SK-N-SH (cell line): Measurements from ENCODE around the gene ARHGEF40. TPM values are rescaled to one million over a fixed set of nuclear protein-coding genes. Genes with fewer than 3 reads are reported as not detected.

Experiments
- CTCF ChIP-seq: fragments of 200-600 bp; sonication (generic); IDR thresholded peaks from 2 replicates; pipeline ENCODE4 v1.6.1; 2017; ENCODE audit warnings: antibody characterized with exemption, mild to moderate bottlenecking, moderate library complexity
- EP300 ChIP-seq, 2 experiments: IDR thresholded peaks; 2 replicates each; pipeline versions ENCODE4 v1.4.0 to v1.6.1; 2012; ENCODE audit warnings: borderline replicate concordance in 1 of 2, low read depth in 1 of 2, low read length in 1 of 2
- EZH2phosphoT487 ChIP-seq: fragments of 200-600 bp; sonication (generic); IDR thresholded peaks from 2 replicates; pipeline ENCODE4 v1.6.1; 2017; ENCODE audit warnings: low read depth, mixed run types, mild to moderate bottlenecking, antibody characterized with exemption, moderate library complexity, borderline replicate concordance
- FOSL2 ChIP-seq: IDR thresholded peaks from 2 replicates; pipeline ENCODE4 v1.4.0; 2012; ENCODE audit warnings: low read depth, mild to moderate bottlenecking, moderate library complexity, borderline replicate concordance
- FOXM1 ChIP-seq: IDR thresholded peaks from 2 replicates; pipeline ENCODE4 v1.4.0; 2012; ENCODE audit warnings: low read depth, mild to moderate bottlenecking
- GABPA ChIP-seq: IDR thresholded peaks from 2 replicates; pipeline ENCODE4 v1.4.0; 2012; ENCODE audit warnings: low read depth, mild to moderate bottlenecking
- GATA2 ChIP-seq: sonication (generic); formaldehyde crosslinking; IDR thresholded peaks from 2 replicates; pipeline ENCODE4 v1.5.0; 2020; ENCODE audit warnings: mild to moderate bottlenecking, missing genetic modification reagents
- PBX3 ChIP-seq: IDR thresholded peaks from 2 replicates; pipeline ENCODE4; 2012
- POLR2AphosphoS5 ChIP-seq: IDR thresholded peaks from 2 replicates; pipeline ENCODE4 v1.6.1; 2012; ENCODE audit warnings: low read depth, low read length
- RAD21 ChIP-seq: IDR thresholded peaks from 2 replicates; pipeline ENCODE4 v1.6.1; 2012; ENCODE audit warnings: mild to moderate bottlenecking, low read length
- RCOR1 ChIP-seq: fragments of 150-350 bp; IDR thresholded peaks from 2 replicates; pipeline ENCODE4 v1.6.1; 2017; ENCODE audit warnings: antibody characterized with exemption, low read length
- REST ChIP-seq: IDR thresholded peaks from 2 replicates; pipeline ENCODE4 v1.6.1; 2012; ENCODE audit warnings: mild to moderate bottlenecking, low read depth, low read length, moderate library complexity
- SIN3A ChIP-seq: IDR thresholded peaks from 2 replicates; pipeline ENCODE4 v1.6.1; 2012; ENCODE audit warnings: low read depth, mild to moderate bottlenecking, low read length, moderate library complexity, borderline replicate concordance
- SMC3 ChIP-seq: IDR thresholded peaks from 2 replicates; pipeline ENCODE4 v1.6.1; 2012; ENCODE audit warnings: low read depth, low read length, improper control_type of control experiment
- TAF1 ChIP-seq: IDR thresholded peaks from 2 replicates; pipeline ENCODE4 v1.6.1; 2012; ENCODE audit warnings: low read depth, mild to moderate bottlenecking, low read length, moderate library complexity, borderline replicate concordance
- TCF12 ChIP-seq: IDR thresholded peaks from 2 replicates; pipeline ENCODE4 v1.4.0; 2012
- YY1 ChIP-seq: IDR thresholded peaks from 2 replicates; pipeline ENCODE4 v1.4.0; 2012; ENCODE audit warnings: low read depth, mild to moderate bottlenecking
- ZBTB33 ChIP-seq: IDR thresholded peaks from 2 replicates; pipeline ENCODE4 v1.4.0; 2012; ENCODE audit warnings: low read depth, borderline replicate concordance
- polyA plus RNA-seq, 3 experiments: library from polyadenylated mRNA; depleted of rRNA; stranded (reverse); fragments of >200 nt; gene quantifications; 2 replicates each; pipeline ENCODE4 v1.2.3, GENCODE V29; 2012

The ARHGEF40 gene
- polyA plus RNA-seq, 1 of the 3 experiments (the other 2 are of a cell fraction), result 58.8 TPM

- TF ChIP-seq REST (0 out of 2 replicates have a peak, but pooled peaks have one; percentile 9), SIN3A (no peak), YY1 (no peak), EP300 (IDR thresholded peaks at IDR 0.05; ENCODE audit: borderline replicate concordance in 1 of 2, low read depth in 1 of 2, low read length in 1 of 2) (no peak), TCF12 (no peak), POLR2AphosphoS5 (no peak), EZH2phosphoT487 (no peak), RAD21 (peak; percentile 94), PBX3 (no peak), GABPA (no peak), ZBTB33 (no peak), FOSL2 (no peak), FOXM1 (no peak), TAF1 (no peak), SMC3 (peak; percentile 90), CTCF (peak; percentile 94), GATA2 (CRISPR knock-in tag) (no peak), RCOR1 (0 out of 2 replicates have a peak, but pooled peaks have one; percentile 9)
Observed at GRCh38 chr14:21104448-21105060, 34.5 kb downstream of the ARHGEF40 start (continued).
